Mesothelial cell of epicardium (in vitro differentiated cells): Measurements from ENCODE around the gene LOXHD1. TPM values are rescaled to one million over a fixed set of nuclear protein-coding genes. Genes with fewer than 3 reads are reported as not detected.

Experiments
- DNase-seq, 2 experiments: peaks; one replicate each; pipeline ENCODE4 v3.0.0; 2021; ENCODE audit warnings: low spot score in 2 of 2; ENCODE audit not compliant: unreplicated experiment in 2 of 2
- H3K27ac Mint-ChIP-seq: 2 replicates; pipeline ENCODE4 v1.8.0; 2021; ENCODE audit warnings: mixed read lengths
- H3K27me3 Mint-ChIP-seq: 2 replicates; pipeline ENCODE4 v1.8.0; 2021; ENCODE audit warnings: low read depth, mixed read lengths
- H3K36me3 Mint-ChIP-seq: 2 replicates; pipeline ENCODE4 v1.8.0; 2021; ENCODE audit warnings: mixed read lengths
- H3K4me1 Mint-ChIP-seq: 2 replicates; pipeline ENCODE4 v1.8.0; 2021; ENCODE audit warnings: mixed read lengths
- H3K4me3 Mint-ChIP-seq: 2 replicates; pipeline ENCODE4 v1.8.0; 2021; ENCODE audit warnings: mild to moderate bottlenecking, moderate library complexity, mixed read lengths
- H3K9me3 Mint-ChIP-seq: 2 replicates; pipeline ENCODE4 v1.8.0; 2021; ENCODE audit warnings: mixed read lengths
- CTCF ChIP-seq: fragments of 200-600 bp; sonication (generic); IDR thresholded peaks from one replicate; pipeline ENCODE4 v1.5.0; 2021; ENCODE audit warnings: antibody characterized with exemption; ENCODE audit not compliant: unreplicated experiment
- total RNA-seq: library from RNA; stranded (reverse); gene quantifications from 3 replicates; pipeline ENCODE4 v1.2.1, GENCODE V29; 2021

Gene LOXHD1
- total RNA-seq, 1 donor from 2014 or later = 0.07 TPM

GRCh38 chr18:46587600-46587999 is 69.4 kb downstream of the LOXHD1 start:
- no peaks in the 10 kb centered on the region for H3K36me3 Mint-ChIP-seq
- H3K27ac Mint-ChIP-seq = no peak overlapping the region
- H3K27me3 Mint-ChIP-seq = peaks cover 60% of the 10 kb centered on the region
- no peak for TF ChIP-seq CTCF
- H3K4me3 Mint-ChIP-seq = no peak overlapping the region
- no peaks in the 10 kb centered on the region for H3K4me1 Mint-ChIP-seq
- no peak for DNase-seq
- H3K9me3 Mint-ChIP-seq = peaks cover 4% of the 10 kb centered on the region

GRCh38 chr18:46583711-46584110 is 73.3 kb downstream of the LOXHD1 start:
- Mint-ChIP-seq H3K9me3 (peaks cover 24% of the 10 kb centered on the region), H3K27ac (no peak overlapping the region), H3K27me3 (peaks cover 37% of the 10 kb centered on the region), H3K4me1 (no peaks in the 10 kb centered on the region), H3K36me3 (no peaks in the 10 kb centered on the region), H3K4me3 (no peak overlapping the region)
- DNase-seq = no peak
- no peak for TF ChIP-seq CTCF

- H3K27me3 Mint-ChIP-seq = peaks cover 29% of the 10 kb centered on the region
- H3K36me3 Mint-ChIP-seq = no peaks in the 10 kb centered on the region
- no peak for DNase-seq
- no peak overlapping the region for H3K4me3 Mint-ChIP-seq
- peaks cover 24% of the 10 kb centered on the region for H3K9me3 Mint-ChIP-seq
- no peak overlapping the region for H3K27ac Mint-ChIP-seq
- no peak for TF ChIP-seq CTCF
- H3K4me1 Mint-ChIP-seq = no peaks in the 10 kb centered on the region
These were observed 75.4 kb downstream of the LOXHD1 start for GRCh38 chr18:46581648-46582047.

- Mint-ChIP-seq H3K27me3 (peaks cover 21% of the 10 kb centered on the region), H3K27ac (no peak overlapping the region), H3K4me3 (no peak overlapping the region), H3K36me3 (no peaks in the 10 kb centered on the region), H3K4me1 (no peaks in the 10 kb centered on the region), H3K9me3 (peaks cover 24% of the 10 kb centered on the region)
- no peak for DNase-seq
- TF ChIP-seq CTCF = no peak
These were observed 78.0 kb downstream of the LOXHD1 start for GRCh38 chr18:46578987-46579386.

GRCh38 chr18:46577546-46577945 is 79.5 kb downstream of the LOXHD1 start:
- no peak for TF ChIP-seq CTCF
- no peak for DNase-seq
- Mint-ChIP-seq H3K4me3 (no peak overlapping the region), H3K36me3 (no peaks in the 10 kb centered on the region), H3K27me3 (peaks cover 12% of the 10 kb centered on the region), H3K4me1 (no peaks in the 10 kb centered on the region), H3K9me3 (peaks cover 19% of the 10 kb centered on the region), H3K27ac (no peak overlapping the region)

- Mint-ChIP-seq H3K27ac (no peak overlapping the region), H3K4me3 (no peak overlapping the region), H3K27me3 (peaks cover 12% of the 10 kb centered on the region), H3K4me1 (no peaks in the 10 kb centered on the region), H3K9me3 (peaks cover 7% of the 10 kb centered on the region), H3K36me3 (no peaks in the 10 kb centered on the region)
- DNase-seq = no peak
- TF ChIP-seq CTCF = no peak
These were observed 81.2 kb downstream of the LOXHD1 start for GRCh38 chr18:46575851-46576250.
